ENCODE results near the gene MRPL42. TPM values are rescaled to one million over a fixed set of nuclear protein-coding genes. Genes with fewer than 3 reads are reported as not detected.

Gene MRPL42
- total RNA-seq, 3 donors from 2014 or later (not counting 1 experiment from before 2014, with no cell fraction given): 36.4 to 42.7 (median 37.1) TPM

DNA sequence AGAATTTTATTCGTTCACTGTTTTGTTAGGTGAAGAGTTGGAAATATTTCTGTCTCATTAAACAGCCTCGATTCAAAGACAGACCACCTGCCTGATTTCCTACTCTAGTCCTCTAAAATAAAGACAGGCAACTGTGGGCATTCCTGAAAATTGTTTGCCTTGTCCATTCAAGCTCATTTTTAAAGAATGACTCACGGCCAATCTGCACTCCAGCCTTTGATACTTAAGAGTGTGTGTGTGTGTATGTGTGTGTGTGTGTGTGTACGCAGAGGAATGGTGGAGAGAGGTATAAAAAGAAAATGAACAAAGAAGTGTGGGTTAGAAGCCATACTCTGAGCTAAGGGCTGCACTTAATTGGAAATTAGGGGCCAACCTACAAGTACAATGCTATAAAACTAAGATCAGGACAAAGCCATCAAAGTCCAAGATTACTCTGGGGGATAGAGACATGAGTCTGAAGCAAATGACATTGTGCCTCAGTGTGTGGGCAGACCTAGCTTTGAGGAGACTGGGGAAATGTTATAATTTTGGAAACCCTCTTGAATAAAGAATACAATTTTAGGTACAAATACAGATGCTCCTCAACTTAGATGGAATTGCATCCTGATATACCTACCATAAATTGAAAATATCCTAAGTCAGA, 59.6 kb downstream of the MRPL42 start:
- Histone ChIP-seq H3K27ac (ENCODE audit: low read length) (no peak overlapping the region), H3K36me3 (ENCODE audit: control insufficient read depth, insufficient read depth, low read length) (no peaks in the 10 kb centered on the region), H3K27me3 (ENCODE audit: control insufficient read depth, insufficient read depth, low read length) (no peaks in the 10 kb centered on the region), H3K4me1 (ENCODE audit: control insufficient read depth, insufficient read depth, low read length) (no peaks in the 10 kb centered on the region), H3K9me3 (ENCODE audit: control insufficient read depth, insufficient read depth, low read length) (no peaks in the 10 kb centered on the region), H3K4me3 (ENCODE audit: low read length) (no peak overlapping the region)
- DNase-seq (no peak), ATAC-seq (no peak)
- no peak overlapping the region for H3K4me3 Mint-ChIP-seq
- 93% methylated on average over 3 of the region's 4 CpGs for WGBS (ENCODE audit: insufficient coverage)
- no peaks in the 10 kb centered on the region for H3K9me3 Mint-ChIP-seq
- H3K27me3 Mint-ChIP-seq (ENCODE audit: low read depth in 2 of 2): peaks cover 0 to 3% of the 10 kb centered on the region in 2 donors
- H3K27ac Mint-ChIP-seq: no peak overlapping the region
- TF ChIP-seq, protein P1, sequence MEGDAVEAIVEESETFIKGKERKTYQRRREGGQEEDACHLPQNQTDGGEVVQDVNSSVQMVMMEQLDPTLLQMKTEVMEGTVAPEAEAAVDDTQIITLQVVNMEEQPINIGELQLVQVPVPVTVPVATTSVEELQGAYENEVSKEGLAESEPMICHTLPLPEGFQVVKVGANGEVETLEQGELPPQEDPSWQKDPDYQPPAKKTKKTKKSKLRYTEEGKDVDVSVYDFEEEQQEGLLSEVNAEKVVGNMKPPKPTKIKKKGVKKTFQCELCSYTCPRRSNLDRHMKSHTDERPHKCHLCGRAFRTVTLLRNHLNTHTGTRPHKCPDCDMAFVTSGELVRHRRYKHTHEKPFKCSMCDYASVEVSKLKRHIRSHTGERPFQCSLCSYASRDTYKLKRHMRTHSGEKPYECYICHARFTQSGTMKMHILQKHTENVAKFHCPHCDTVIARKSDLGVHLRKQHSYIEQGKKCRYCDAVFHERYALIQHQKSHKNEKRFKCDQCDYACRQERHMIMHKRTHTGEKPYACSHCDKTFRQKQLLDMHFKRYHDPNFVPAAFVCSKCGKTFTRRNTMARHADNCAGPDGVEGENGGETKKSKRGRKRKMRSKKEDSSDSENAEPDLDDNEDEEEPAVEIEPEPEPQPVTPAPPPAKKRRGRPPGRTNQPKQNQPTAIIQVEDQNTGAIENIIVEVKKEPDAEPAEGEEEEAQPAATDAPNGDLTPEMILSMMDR (IDR thresholded peaks at IDR 0.05): no peak
- no peaks in the 10 kb centered on the region for H3K36me3 Mint-ChIP-seq
- intact Hi-C loops (cut with micrococcal nuclease): no loop called here
- peaks cover 9 to 13% of the 10 kb centered on the region in 2 donors for H3K4me1 Mint-ChIP-seq

GRCh38 chr12:93530358-93530757, 63.0 kb downstream of the MRPL42 start:
- no peaks in the 10 kb centered on the region for H3K27me3 ChIP-seq (ENCODE audit: control insufficient read depth, insufficient read depth, low read length)
- WGBS (ENCODE audit: insufficient coverage): 8% methylated on average over 4 of the region's 5 CpGs
- no peaks in the 10 kb centered on the region for H3K9me3 ChIP-seq (ENCODE audit: control insufficient read depth, insufficient read depth, low read length)
- peaks cover 9 to 12% of the 10 kb centered on the region in 2 donors for H3K4me1 Mint-ChIP-seq
- intact Hi-C loops (cut with micrococcal nuclease): no loop called here
- ATAC-seq: peak in 1 of 3 donors; percentile 40
- no peak overlapping the region for H3K4me3 ChIP-seq (ENCODE audit: low read length)
- no peak overlapping the region for H3K27ac ChIP-seq (ENCODE audit: low read length)
- no peaks in the 10 kb centered on the region for H3K9me3 Mint-ChIP-seq
- DNase-seq: no peak
- peak overlapping the region; percentile 37 for H3K4me3 Mint-ChIP-seq
- H3K36me3 ChIP-seq (ENCODE audit: control insufficient read depth, insufficient read depth, low read length): no peaks in the 10 kb centered on the region
- peaks cover 0 to 3% of the 10 kb centered on the region in 2 donors for H3K27me3 Mint-ChIP-seq (ENCODE audit: low read depth in 2 of 2)
- H3K4me1 ChIP-seq (ENCODE audit: control insufficient read depth, insufficient read depth, low read length): no peaks in the 10 kb centered on the region
- H3K36me3 Mint-ChIP-seq: no peaks in the 10 kb centered on the region
- H3K27ac Mint-ChIP-seq: peak overlapping the region in 1 of 2 donors; percentile 67
- TF ChIP-seq, protein P1 (IDR thresholded peaks at IDR 0.05): no peak

DNA sequence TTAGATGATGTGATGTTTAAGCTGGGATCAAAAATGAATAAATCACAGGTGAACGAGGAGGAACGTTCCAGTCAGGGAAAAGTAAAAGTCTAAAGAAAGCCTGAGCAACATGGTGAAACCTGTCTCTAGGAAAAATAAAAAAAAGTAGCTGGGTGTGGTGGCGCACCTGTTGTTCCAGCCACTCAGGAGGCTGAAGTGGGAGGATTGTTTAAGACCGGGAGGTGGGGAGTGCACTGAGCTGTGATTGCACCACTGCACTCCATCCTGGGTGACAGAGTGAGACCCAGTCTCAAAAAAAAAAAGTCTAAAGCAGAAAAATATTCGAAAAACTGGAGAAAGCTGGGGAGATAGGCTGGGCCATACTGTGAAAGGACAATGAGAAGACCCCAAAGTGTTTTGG, 66.0 kb downstream of the MRPL42 start:
- Mint-ChIP-seq H3K27me3 (ENCODE audit: low read depth in 2 of 2) (peaks cover 0 to 3% of the 10 kb centered on the region in 2 donors), H3K36me3 (no peaks in the 10 kb centered on the region), H3K4me3 (no peak overlapping the region), H3K4me1 (peaks cover 24 to 28% of the 10 kb centered on the region in 2 donors), H3K9me3 (no peaks in the 10 kb centered on the region), H3K27ac (no peak overlapping the region)
- WGBS (ENCODE audit: insufficient coverage): 97% methylated on average over 5 of the region's 5 CpGs
- no peak for ATAC-seq
- TF ChIP-seq, protein P1 (IDR thresholded peaks at IDR 0.05): no peak
- DNase-seq: no peak
- Histone ChIP-seq H3K4me3 (ENCODE audit: low read length) (no peak overlapping the region), H3K36me3 (ENCODE audit: control insufficient read depth, insufficient read depth, low read length) (no peaks in the 10 kb centered on the region), H3K9me3 (ENCODE audit: control insufficient read depth, insufficient read depth, low read length) (no peaks in the 10 kb centered on the region), H3K4me1 (ENCODE audit: control insufficient read depth, insufficient read depth, low read length) (peaks cover 9% of the 10 kb centered on the region), H3K27me3 (ENCODE audit: control insufficient read depth, insufficient read depth, low read length) (no peaks in the 10 kb centered on the region), H3K27ac (ENCODE audit: low read length) (no peak overlapping the region)
- intact Hi-C loops (cut with micrococcal nuclease): no loop called here
